A549 (cell line): ENCODE measurements around the gene CPTP.

ENCODE experiments used
- CEBPB ChIP-seq, 2 experiments: fragments of >200 bp in 1 of 2; sonication (Bioruptor Twin) in 1 of 2; formaldehyde crosslinking in 1 of 2; IDR thresholded peaks; 2 replicates each; pipeline ENCODE4 v1.6.1; 2012 to 2016
- EP300 ChIP-seq, 2 experiments: fragments of >200 bp; sonication (Bioruptor Twin); formaldehyde crosslinking; IDR thresholded peaks; 2 replicates in 1 of 2; 3 replicates in 1 of 2; pipeline ENCODE4 v1.6.1; 2016 to 2017
- JUN ChIP-seq, 2 experiments: fragments of >200 bp; sonication (Bioruptor Twin); formaldehyde crosslinking; IDR thresholded peaks; 2 replicates in 1 of 2; 3 replicates in 1 of 2; pipeline ENCODE4 v1.6.1; 2016 to 2017
- JUNB ChIP-seq: fragments of >200 bp; sonication (Bioruptor Twin); formaldehyde crosslinking; IDR thresholded peaks from 2 replicates; pipeline ENCODE4 v1.6.1; 2016
- MAZ ChIP-seq: fragments of 150-350 bp; IDR thresholded peaks from 2 replicates; pipeline ENCODE4 v1.6.1; 2014; ENCODE audit warnings: antibody characterized with exemption, low read depth, low read length, borderline replicate concordance
- POLR2A ChIP-seq: IDR thresholded peaks from 2 replicates; pipeline ENCODE4 v1.6.1; 2012; ENCODE audit warnings: mild to moderate bottlenecking, low read length
- TF ChIP-seq, protein P1 (sequence below): fragments of >200 bp; sonication (Bioruptor Twin); formaldehyde crosslinking; IDR thresholded peaks from 3 replicates; pipeline ENCODE4 v1.5.1; 2016

DNA sequence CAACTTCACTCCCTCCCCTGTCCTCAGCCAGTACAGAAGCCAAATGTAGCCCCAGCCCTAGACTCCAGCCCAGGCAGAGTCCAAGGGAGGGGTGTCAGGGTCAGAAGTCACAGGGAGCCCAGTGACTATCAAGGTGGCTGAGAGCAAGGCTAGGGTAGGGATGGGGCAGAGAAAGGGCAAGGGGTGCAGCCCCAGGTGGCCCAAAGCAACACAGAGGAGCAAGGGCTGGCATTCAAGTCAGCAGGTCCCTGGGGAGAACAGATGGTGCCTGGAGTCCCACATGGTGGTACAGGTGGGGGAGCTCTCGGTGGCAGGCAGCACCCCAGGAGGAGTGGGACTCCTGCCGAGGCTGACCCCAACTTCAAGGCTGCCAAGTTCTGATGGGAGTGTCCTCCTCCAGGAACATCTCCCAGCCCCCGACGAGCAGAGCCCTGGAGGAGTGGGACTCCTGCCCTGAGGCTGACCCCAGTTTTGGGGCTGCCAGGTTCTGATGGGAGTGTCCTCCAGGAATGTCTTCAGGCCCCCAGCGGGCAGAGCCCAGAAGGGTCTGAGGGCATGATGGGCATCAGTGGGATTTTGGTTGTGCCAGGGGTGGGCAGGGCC is 28.3 kb downstream of the CPTP start:
- TF ChIP-seq, protein P1, sequence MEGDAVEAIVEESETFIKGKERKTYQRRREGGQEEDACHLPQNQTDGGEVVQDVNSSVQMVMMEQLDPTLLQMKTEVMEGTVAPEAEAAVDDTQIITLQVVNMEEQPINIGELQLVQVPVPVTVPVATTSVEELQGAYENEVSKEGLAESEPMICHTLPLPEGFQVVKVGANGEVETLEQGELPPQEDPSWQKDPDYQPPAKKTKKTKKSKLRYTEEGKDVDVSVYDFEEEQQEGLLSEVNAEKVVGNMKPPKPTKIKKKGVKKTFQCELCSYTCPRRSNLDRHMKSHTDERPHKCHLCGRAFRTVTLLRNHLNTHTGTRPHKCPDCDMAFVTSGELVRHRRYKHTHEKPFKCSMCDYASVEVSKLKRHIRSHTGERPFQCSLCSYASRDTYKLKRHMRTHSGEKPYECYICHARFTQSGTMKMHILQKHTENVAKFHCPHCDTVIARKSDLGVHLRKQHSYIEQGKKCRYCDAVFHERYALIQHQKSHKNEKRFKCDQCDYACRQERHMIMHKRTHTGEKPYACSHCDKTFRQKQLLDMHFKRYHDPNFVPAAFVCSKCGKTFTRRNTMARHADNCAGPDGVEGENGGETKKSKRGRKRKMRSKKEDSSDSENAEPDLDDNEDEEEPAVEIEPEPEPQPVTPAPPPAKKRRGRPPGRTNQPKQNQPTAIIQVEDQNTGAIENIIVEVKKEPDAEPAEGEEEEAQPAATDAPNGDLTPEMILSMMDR: no peak
- TF ChIP-seq JUNB: no peak
- 0 out of 2 replicates have a peak, but pooled peaks have one; percentile 3 for TF ChIP-seq POLR2A
- no peak for TF ChIP-seq EP300 (IDR thresholded peaks at IDR 0.05)
- TF ChIP-seq JUN (IDR thresholded peaks at IDR 0.05): no peak
- TF ChIP-seq MAZ: no peak
- no peak for TF ChIP-seq CEBPB (IDR thresholded peaks at IDR 0.05)
